HepG2 (cell line): ENCODE results near the gene SCYGR6. TPM values are rescaled to one million over a fixed set of nuclear protein-coding genes. Genes with fewer than 3 reads are reported as not detected.

Experiments used
- ARID5B ChIP-seq: IDR thresholded peaks from 2 replicates; pipeline ENCODE4 v1.4.0; 2020; ENCODE audit warnings: mild to moderate bottlenecking, missing genetic modification reagents
- ARNTL ChIP-seq: sonication (generic); formaldehyde crosslinking; IDR thresholded peaks from 2 replicates; pipeline ENCODE4 v1.4.0; 2020; ENCODE audit warnings: mild to moderate bottlenecking, missing genetic modification reagents
- BORCS8-MEF2B ChIP-seq: sonication (generic); formaldehyde crosslinking; IDR thresholded peaks from 2 replicates; pipeline ENCODE4 v1.8.0; 2022; ENCODE audit warnings: mild to moderate bottlenecking, missing genetic modification reagents
- FOXA3 ChIP-seq: IDR thresholded peaks from 2 replicates; pipeline ENCODE4 v1.6.1; 2016; ENCODE audit warnings: missing genetic modification reagents, missing compliant biosample characterization
- FOXC1 ChIP-seq: sonication (generic); formaldehyde crosslinking; IDR thresholded peaks from 2 replicates; pipeline ENCODE4 v1.8.0; 2022; ENCODE audit warnings: mild to moderate bottlenecking, missing genetic modification reagents, borderline replicate concordance
- HMG20A ChIP-seq: IDR thresholded peaks from 2 replicates; pipeline ENCODE4 v1.6.1; 2016; ENCODE audit warnings: borderline replicate concordance
- IKZF1 ChIP-seq: fragments of 450-650 bp; IDR thresholded peaks from 2 replicates; pipeline ENCODE4 v1.7.1; 2016
- KDM4B ChIP-seq: sonication (generic); formaldehyde crosslinking; IDR thresholded peaks from 2 replicates; pipeline ENCODE4 v1.4.0; 2020; ENCODE audit warnings: missing genetic modification reagents
- MAX ChIP-seq: IDR thresholded peaks from 2 replicates; pipeline ENCODE4 v1.6.1; 2012; ENCODE audit warnings: inconsistent platforms
- NR2F1 ChIP-seq, 2 experiments: fragments of 450-650 bp in 1 of 2; formaldehyde crosslinking in 1 of 2; IDR thresholded peaks; 2 replicates each; pipeline versions ENCODE4 v1.5.0 to v1.6.1; 2016 to 2020; ENCODE audit warnings: mild to moderate bottlenecking in 1 of 2, missing compliant biosample characterization in 1 of 2, missing genetic modification reagents in 1 of 2, moderate library complexity in 1 of 2
- REL ChIP-seq: sonication (generic); formaldehyde crosslinking; conservative IDR thresholded peaks from 2 replicates; pipeline ENCODE4 v1.8.0; 2022; ENCODE audit warnings: mild to moderate bottlenecking, missing genetic modification reagents, moderate library complexity
- REPIN1 ChIP-seq: sonication (generic); formaldehyde crosslinking; IDR thresholded peaks from 2 replicates; pipeline ENCODE4 v1.8.0; 2022; ENCODE audit warnings: missing genetic modification reagents, low read depth, mild to moderate bottlenecking, borderline replicate concordance
- SP4 ChIP-seq: sonication (generic); formaldehyde crosslinking; IDR thresholded peaks from 2 replicates; pipeline ENCODE4 v1.8.1; 2023; ENCODE audit warnings: mild to moderate bottlenecking, missing genetic modification reagents
- TCF7L2 ChIP-seq: IDR thresholded peaks from 2 replicates; pipeline ENCODE4 v1.6.1; 2011; ENCODE audit warnings: mild to moderate bottlenecking, low read depth, low read length, moderate library complexity
- TFE3 ChIP-seq: IDR thresholded peaks from 2 replicates; pipeline ENCODE4 v1.6.1; 2016
- ZBTB25 ChIP-seq: IDR thresholded peaks from 2 replicates; pipeline ENCODE4 v1.6.1; 2018; ENCODE audit warnings: missing genetic modification reagents
- ZNF232 ChIP-seq: sonication (generic); formaldehyde crosslinking; IDR thresholded peaks from 2 replicates; pipeline ENCODE4 v1.4.0; 2020; ENCODE audit warnings: missing genetic modification reagents, borderline replicate concordance
- ZNF282 ChIP-seq: fragments of 450-650 bp; IDR thresholded peaks from 2 replicates; pipeline ENCODE4 v1.6.1; 2018; ENCODE audit not compliant: partially characterized antibody
- ZNF496 ChIP-seq: sonication (generic); formaldehyde crosslinking; IDR thresholded peaks from 2 replicates; pipeline ENCODE4 v1.8.1; 2023; ENCODE audit warnings: mild to moderate bottlenecking, moderate library complexity, missing genetic modification reagents; ENCODE audit not compliant: insufficient replicate concordance
- ZSCAN29 ChIP-seq: sonication (generic); formaldehyde crosslinking; conservative IDR thresholded peaks from 2 replicates; pipeline ENCODE4 v1.4.0; 2020; ENCODE audit warnings: mild to moderate bottlenecking, missing genetic modification reagents
- ZXDC ChIP-seq: sonication (generic); formaldehyde crosslinking; IDR thresholded peaks from 2 replicates; pipeline ENCODE4 v1.5.0; 2020; ENCODE audit warnings: mild to moderate bottlenecking, missing genetic modification reagents
- polyA plus RNA-seq, 8 experiments: library from polyadenylated mRNA; depleted of rRNA in 3 of 8; stranded (reverse) in 7 of 8; unstranded in 1 of 8; fragments of >200 nt; fragmentation: Illumina TruSeq in 4 of 8; extraction: Trizol in 4 of 8; gene quantifications; 2 replicates each; pipeline versions ENCODE4 v1.2.1 to v1.2.3, GENCODE V29; 2011 to 2016; ENCODE audit warnings: low read depth in 4 of 8, missing spikeins in 1 of 8, mixed read lengths in 1 of 8; ENCODE audit not compliant: insufficient read depth in 1 of 8
- total RNA-seq, 5 experiments: library from RNA; depleted of rRNA; stranded (reverse); fragments of >200 nt; fragmentation: Illumina TruSeq; extraction: Trizol; gene quantifications; 2 replicates each; pipeline ENCODE4 v1.2.3, GENCODE V29; 2016; ENCODE audit warnings: low read depth in 1 of 5

The SCYGR6 gene
- total and polyA plus RNA-seq, 2 of the 13 experiments (the other 11 are each of a cell fraction or from before 2014, with no cell fraction given), result not detected

- TF ChIP-seq IKZF1, result no peak
- no peak for TF ChIP-seq TCF7L2
- TF ChIP-seq FOXA3 (CRISPR knock-in tag), result 0 out of 2 replicates have a peak, but pooled peaks have one; percentile 44
- peak; percentile 35; the same call in 1 of the 2 replicates for TF ChIP-seq HMG20A (CRISPR knock-in tag)
- TF ChIP-seq REPIN1, result 0 out of 2 replicates have a peak, but pooled peaks have one; percentile 30
- TF ChIP-seq ARNTL (CRISPR knock-in tag), result peak; percentile 77
- TF ChIP-seq ZBTB25 (CRISPR knock-in tag), result no peak
- TF ChIP-seq TFE3, result peak; percentile 51; the same call in 1 of the 2 replicates
- 0 out of 4 replicates have a peak, but pooled peaks of 1 of the 2 experiments have one; percentile 25 for TF ChIP-seq NR2F1 (CRISPR knock-in tag; IDR thresholded peaks at IDR 0.05)
- no peak for TF ChIP-seq ZSCAN29 (CRISPR knock-in tag)
- TF ChIP-seq BORCS8-MEF2B (CRISPR knock-in tag), result 0 out of 2 replicates have a peak, but pooled peaks have one; percentile 33
- TF ChIP-seq FOXC1, result no peak
- TF ChIP-seq ZXDC (CRISPR knock-in tag), result no peak
- no peak for TF ChIP-seq ZNF232 (CRISPR knock-in tag)
- TF ChIP-seq SP4 (CRISPR knock-in tag), result peak; percentile 57; the same call in 1 of the 2 replicates
- no peak for TF ChIP-seq ZNF282
- TF ChIP-seq KDM4B (CRISPR knock-in tag), result no peak
- peak; percentile 58 for TF ChIP-seq ARID5B (CRISPR knock-in tag)
- TF ChIP-seq REL (CRISPR knock-in tag), result no peak
- no peak for TF ChIP-seq ZNF496
- peak; percentile 68; the same call in 1 of the 2 replicates for TF ChIP-seq MAX
These were observed 47.7 kb upstream of the SCYGR6 start (continued) for GRCh38 chr2:227772197-227772661.
